Gastrocnemius medialis (tissue), 4 donors: Measurements from ENCODE around the gene ABCG4.

Experiments used
- CTCF ChIP-seq, 5 experiments: fragments of 450-650 bp in 3 of 5; fragments of 200-600 bp in 2 of 5; sonication (generic) in 2 of 5; IDR thresholded peaks in 4 of 5; conservative IDR thresholded peaks in 1 of 5; 1 replicate in 4 of 5; 2 replicates in 1 of 5; pipeline ENCODE4 v1.5.1; 2016 to 2019; ENCODE audit warnings: antibody characterized with exemption in 5 of 5, mild to moderate bottlenecking in 3 of 5, moderate library complexity in 3 of 5
- POLR2A ChIP-seq, 2 donors: fragments of 450-650 bp; IDR thresholded peaks; one replicate each; pipeline ENCODE4 v1.6.1; 2017; ENCODE audit warnings: antibody characterized with exemption in 2 of 2, mild to moderate bottlenecking in 2 of 2, moderate library complexity in 2 of 2

GRCh38 chr11:119187123-119187892 lies 38.5 kb downstream of the ABCG4 start:
- TF ChIP-seq POLR2A (IDR thresholded peaks at IDR 0.05) (no peak), CTCF (IDR thresholded peaks at IDR 0.05 in 4 of 5, conservative IDR thresholded peaks at IDR 0.05 in 1 of 5) (no peak)
